SIG-M5 (cell line): ENCODE measurements around the gene SLC2A10.

Source experiments
- DNase-seq: peaks from one replicate; lab custom pipeline; 2025; lab: John Stamatoyannopoulos, UW

SLC2A10 gene

DNA sequence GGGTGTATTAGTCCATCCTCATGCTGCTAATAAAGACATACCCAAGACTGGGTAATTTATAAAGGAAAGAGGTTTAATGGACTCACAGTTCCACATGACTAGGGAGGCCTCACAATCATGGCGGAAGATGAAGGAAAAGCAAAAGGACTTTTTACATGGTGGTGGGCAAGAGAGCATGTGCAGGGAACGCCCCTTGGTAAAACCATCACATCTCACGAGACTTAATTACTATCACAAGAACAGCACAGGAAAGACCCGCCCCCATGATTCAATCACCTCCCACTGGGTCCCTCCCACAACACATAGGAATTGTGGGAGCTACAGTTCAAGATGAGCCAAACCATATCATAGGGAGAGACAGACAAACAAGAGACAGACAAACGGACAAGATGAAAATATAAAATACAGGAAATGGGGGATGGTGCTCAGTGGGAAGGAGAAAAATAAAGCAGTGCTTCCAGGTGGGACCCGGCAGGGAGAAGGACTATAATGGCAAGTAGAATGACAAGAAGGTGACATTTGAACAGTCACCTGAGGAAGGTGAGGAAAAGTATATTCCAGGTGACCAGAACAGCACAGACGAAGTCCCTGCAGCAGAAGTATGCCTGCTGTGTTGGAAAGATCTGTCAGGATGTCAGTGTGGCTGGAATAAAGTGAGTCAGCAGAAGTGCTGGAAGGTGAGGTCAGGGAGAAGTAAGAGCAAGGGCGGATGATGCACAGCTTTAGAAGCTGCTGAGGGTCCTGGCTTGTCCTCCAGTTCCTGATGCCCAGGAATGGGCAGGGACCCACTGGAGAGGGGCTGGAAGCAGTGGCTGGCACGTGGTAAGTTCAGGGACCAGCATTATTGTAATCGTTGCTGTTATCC, 61.1 kb downstream of the SLC2A10 start:
- DNase-seq = no peak

DNA sequence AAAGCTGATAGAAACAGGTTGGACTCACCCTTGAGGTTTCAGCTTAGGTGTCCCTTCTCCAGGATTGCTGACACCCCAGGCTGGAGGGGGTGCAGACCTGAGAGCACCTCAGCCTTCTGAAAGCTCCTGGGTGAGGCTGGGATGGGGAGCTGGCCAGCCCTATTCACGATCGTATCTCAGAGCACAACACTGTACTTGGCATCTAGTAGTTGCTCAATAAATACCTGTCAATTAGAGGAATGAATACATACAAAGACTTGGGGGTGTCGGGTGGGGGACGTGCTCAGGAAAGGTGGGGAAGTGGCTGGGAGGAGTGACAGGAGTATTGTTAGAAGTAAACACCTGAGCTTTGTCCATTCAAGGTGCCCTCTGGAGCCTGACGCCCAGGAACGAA, 61.7 kb downstream of the SLC2A10 start:
- DNase-seq = no peak

DNA sequence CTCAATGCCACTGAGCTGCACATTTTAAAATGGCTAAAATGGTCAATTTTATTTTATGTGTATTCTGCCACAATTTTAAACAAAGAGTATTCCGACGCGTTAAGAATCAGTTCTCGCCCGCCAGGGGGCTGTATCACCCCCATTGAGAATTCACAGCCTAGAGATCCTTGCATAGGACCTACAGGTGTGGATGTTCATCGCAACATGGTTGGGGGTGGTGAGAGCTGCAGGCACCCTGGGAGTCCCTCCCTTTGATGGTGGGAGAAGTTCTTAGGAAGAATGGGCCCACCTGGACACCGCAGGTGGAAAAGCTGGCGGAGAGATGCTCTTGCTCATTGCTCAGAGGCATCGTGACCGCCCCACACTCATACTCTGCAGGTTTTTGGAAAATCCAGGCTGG, 63.5 kb downstream of the SLC2A10 start:
- no peak for DNase-seq

DNA sequence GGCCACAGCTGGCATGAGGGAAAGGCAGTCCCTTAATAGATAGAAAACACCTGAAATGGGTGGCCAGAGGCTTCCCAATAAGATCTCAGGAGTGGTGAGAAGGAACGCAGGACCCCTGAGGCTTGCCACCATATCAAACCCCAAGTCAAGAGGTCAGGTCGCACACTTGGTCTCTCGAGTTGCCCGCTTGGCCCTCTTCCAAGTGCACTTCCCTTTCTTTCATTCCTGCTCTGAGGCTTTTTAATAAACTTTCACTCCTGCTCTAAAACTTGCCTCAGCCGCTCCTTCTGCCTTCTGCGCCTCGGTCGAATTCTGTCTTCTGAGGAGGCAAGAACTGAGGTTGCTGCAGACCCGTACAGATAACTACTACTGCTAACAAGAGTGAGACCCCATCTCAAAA, 64.2 kb downstream of the SLC2A10 start:
- DNase-seq = no peak

DNA sequence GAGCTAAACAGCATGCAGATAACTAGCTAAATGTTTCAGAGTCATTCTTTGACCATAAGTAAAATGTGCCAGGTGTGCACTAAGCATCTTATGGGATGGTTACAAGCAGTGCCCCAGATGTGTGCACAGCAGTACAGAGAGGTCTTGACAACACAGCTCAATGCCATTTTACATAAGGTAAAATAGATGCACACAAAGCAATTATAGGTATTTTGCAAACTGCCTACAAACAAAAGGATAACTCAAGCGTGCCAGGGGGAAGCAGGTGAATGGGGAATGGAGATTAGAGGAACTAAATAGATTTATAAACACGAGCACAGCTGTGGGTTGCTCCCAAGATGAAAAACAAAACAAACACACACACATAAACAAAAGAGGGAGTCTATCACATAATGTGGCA, 64.8 kb downstream of the SLC2A10 start:
- DNase-seq = no peak

DNA sequence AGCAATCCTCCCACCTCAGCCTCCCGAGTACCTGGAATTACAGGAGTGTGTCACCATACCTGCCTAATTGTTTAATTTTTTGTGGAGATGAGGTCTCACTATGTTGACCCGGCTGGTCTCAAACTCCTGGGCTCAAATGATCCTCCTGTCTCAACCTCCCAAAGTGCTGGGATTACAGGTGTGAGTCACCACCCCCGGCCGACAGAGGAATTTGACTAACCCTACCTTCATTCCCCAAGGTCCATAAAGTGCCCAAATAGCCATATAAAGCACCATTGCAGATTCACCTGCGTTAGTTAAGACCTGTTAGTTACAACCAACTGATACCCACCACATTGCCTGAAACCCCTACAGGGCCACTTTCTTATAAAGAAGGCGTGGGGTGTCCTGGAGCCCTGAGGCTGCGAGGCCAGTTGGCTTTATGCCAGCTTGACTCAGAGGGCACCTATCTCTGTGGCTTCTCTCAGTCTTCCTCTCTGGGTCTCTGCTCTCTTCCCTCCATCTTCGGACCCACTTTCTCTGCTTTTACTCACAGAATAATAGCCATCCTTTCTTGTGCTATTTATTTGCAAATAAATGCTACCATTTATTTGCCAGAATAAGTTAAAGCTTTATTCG, 65.6 kb downstream of the SLC2A10 start:
- DNase-seq = no peak

DNA sequence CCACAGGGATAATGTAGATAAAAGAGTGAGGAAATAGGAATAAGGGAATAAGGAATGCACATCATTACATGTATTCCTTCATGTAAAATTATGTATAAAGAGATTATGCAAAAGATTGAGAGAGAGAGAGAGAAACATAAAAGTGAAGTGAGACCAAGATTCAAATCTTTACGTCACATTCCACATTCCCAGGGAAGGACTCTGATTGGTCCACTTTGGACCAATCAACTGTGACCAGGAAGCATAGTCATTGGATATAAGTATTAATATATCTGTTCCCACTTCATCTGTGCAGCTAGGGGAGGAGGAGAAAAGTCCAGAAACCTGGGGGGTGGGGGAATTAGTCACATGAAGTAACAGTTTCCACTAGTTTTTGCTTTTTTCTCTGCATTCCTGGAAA, 66.4 kb downstream of the SLC2A10 start:
- DNase-seq = no peak

DNA sequence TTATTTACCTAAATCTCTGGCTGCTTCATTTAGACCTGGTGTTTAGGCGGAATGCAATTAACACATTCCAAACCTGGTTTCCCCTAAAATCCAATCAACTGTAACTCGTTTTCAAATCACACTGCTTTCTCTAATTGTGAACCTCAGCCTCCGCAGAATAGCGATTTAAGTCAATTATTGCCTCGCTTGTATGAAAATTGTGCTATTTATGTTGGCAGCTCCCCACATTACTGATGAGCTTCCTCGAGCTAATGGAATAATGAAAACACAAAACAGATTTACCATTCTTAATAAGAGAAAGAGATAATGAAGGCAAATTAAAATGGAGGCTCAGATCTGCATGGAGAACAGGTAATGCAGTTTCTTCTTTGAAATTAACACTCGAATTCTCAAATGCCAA, 67.9 kb downstream of the SLC2A10 start:
- DNase-seq = no peak

DNA sequence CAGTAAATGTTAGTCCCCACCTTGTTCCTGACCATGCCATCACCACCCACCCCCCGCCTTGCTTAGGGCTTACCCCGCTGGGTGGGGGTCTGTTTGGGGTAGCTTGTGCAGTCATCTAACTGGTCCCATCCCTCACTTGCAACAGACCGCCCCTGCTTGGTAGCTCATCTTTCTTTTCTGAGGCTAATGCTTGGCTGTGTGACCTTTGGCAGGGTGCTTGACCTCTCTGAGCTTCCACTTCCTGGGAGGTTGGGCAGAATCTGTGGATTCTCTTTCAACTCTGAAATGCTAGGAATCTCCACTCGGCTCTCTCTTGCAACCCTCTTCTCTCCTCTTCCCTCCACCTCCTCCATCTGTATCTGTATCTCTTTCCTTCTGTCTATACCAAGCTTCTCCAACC, 70.4 kb downstream of the SLC2A10 start:
- no peak for DNase-seq

DNA sequence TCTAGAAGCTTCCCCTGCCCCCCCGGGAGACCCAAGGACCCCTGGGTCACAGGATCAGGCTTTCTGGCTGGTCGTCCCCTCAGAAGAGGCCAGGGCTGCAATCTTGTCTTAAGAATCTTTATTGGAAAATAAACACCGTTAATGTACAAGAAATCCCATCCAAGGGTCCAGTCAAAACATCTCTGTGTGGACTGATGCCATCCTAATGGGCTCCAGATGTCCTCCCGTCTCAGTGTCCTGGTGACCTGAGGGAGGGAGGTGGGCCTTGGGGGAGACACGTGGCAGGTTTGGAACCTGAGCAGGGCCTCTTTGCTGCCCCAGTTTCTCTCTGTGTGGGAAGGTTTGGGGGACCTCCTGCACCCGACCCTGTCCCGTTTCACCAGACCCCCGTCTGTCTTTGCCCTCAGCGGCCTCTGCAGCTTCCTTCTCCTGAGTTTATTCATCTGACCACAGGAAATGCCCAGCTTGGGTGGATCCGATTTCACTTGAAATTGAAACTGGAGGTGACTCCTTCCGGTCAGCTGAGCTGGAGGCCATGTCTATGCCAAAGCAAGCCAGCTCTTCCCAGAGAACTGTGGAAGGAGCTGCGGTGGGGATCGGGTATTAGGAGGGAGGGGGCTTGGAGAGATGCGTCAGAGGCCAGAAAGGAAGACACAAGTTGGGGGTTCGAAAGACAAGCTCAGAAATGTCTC, 75.1 kb downstream of the SLC2A10 start:
- DNase-seq = no peak
